K562 (cell line): ENCODE results near the gene HRCT1. TPM values are rescaled to one million over a fixed set of nuclear protein-coding genes. Genes with fewer than 3 reads are reported as not detected.
"Not testable (repeated sequence)": the region's sequence is repeated elsewhere in the genome, so short reads cannot be mapped to it uniquely, and the experiment has no call there.

Experiments
- ATAC-seq: fragments of 200-7000 bp; cut with Tn5 transposase; 3 replicates; pipeline ENCODE4 v1.9.1; 2020; ENCODE audit warnings: moderate library complexity
- BruUV-seq: library from RNA; stranded (reverse); fragments of 400-500 nt; replicated peaks from 2 replicates; lab custom pipeline; 2021; lab: Mats Ljungman, UMichigan
- CTCF ChIA-PET: fragments of 300-600 bp; formaldehyde crosslinking; extraction: SDS; loops from one replicate; lab custom pipeline; 2021; ENCODE audit warnings: low intra/inter-chr PET ratio; lab: Yijun Ruan, JAX
- POLR2A ChIA-PET: fragments of 300-600, 350-650 bp; sonication (Branson Sonifier 250); formaldehyde crosslinking; extraction: SDS; loops from one replicate; lab custom pipeline; 2021; ENCODE audit warnings: antibody characterized with exemption, inconsistent platforms; lab: Yijun Ruan, JAX
- DNase-seq, 4 experiments: peaks; one replicate each; pipeline versions ENCODE4 v3.0.0 to v3.0.0-alpha.2; 2011 to 2018; ENCODE audit warnings: low spot score in 3 of 4, mixed read lengths in 3 of 4; ENCODE audit errors: extremely low read depth in 1 of 4
- FAIRE-seq: peaks from 2 replicates; lab custom pipeline; 2011; peaks lifted over from hg19 to GRCh38; lab: Jason Lieb, UNC
- H2AFZ ChIP-seq: 2 replicates; pipeline ENCODE4 v1.6.0; 2011; ENCODE audit warnings: low read depth, low read length, control low read depth, inconsistent platforms
- H3K27ac ChIP-seq: fragments of 200-600 bp; 3 replicates; pipeline ENCODE4 v1.8.0; 2011; ENCODE audit warnings: low read depth, mild to moderate bottlenecking, control low read depth, inconsistent platforms, low read length, moderate library complexity, mixed read lengths; ENCODE audit errors: extremely low read depth
- H3K27me3 ChIP-seq, 2 experiments: fragments of 300-600 bp in 1 of 2; 2 replicates in 1 of 2; 3 replicates in 1 of 2; pipeline versions ENCODE4 v1.6.0 to v1.8.0; 2011; ENCODE audit warnings: inconsistent platforms in 2 of 2, low read length in 2 of 2, mild to moderate bottlenecking in 1 of 2, mixed read lengths in 1 of 2, moderate library complexity in 1 of 2; ENCODE audit not compliant: control insufficient read depth in 2 of 2, insufficient read depth in 2 of 2
- H3K36me3 ChIP-seq: fragments of 300-600 bp; 3 replicates; pipeline ENCODE4 v1.8.0; 2011; ENCODE audit warnings: mild to moderate bottlenecking, low read length, inconsistent platforms; ENCODE audit not compliant: control insufficient read depth, insufficient read depth
- H3K4me1 ChIP-seq, 2 experiments: fragments of 200-600 bp in 1 of 2; replicated peaks in 1 of 2; 2 replicates in 1 of 2; 3 replicates in 1 of 2; pipeline versions ENCODE4 v1.5.1 to v1.8.0; 2011; ENCODE audit warnings: inconsistent platforms in 2 of 2, low read length in 2 of 2, mild to moderate bottlenecking in 1 of 2, mixed read lengths in 1 of 2, moderate library complexity in 1 of 2; ENCODE audit not compliant: control insufficient read depth in 2 of 2, insufficient read depth in 2 of 2
- H3K4me2 ChIP-seq: 2 replicates; pipeline ENCODE4 v1.6.1; 2011; ENCODE audit warnings: low read length, control low read depth, inconsistent platforms, mixed read lengths; ENCODE audit not compliant: insufficient read depth
- H3K4me3 ChIP-seq: fragments of 200-600 bp; sonication (generic), shearing (Covaris generic); 2 replicates; pipeline ENCODE4 v1.5.1; 2016; ENCODE audit warnings: control low read depth, inconsistent platforms
- H3K79me2 ChIP-seq: fragments of 200-600 bp; 3 replicates; pipeline ENCODE4 v1.8.0; 2011; ENCODE audit warnings: low read length, inconsistent platforms; ENCODE audit not compliant: control insufficient read depth, insufficient read depth
- H3K9ac ChIP-seq, 2 experiments: 2 replicates each; pipeline versions ENCODE4 v1.6.0 to v1.6.1; 2011; ENCODE audit warnings: low read depth in 2 of 2, low read length in 2 of 2, control low read depth in 1 of 2, inconsistent platforms in 1 of 2, mild to moderate bottlenecking in 1 of 2, mixed read lengths in 1 of 2; ENCODE audit not compliant: insufficient read depth in 1 of 2
- H3K9me1 ChIP-seq: one replicate; pipeline ENCODE4 v1.6.0; 2011; ENCODE audit warnings: inconsistent platforms, mild to moderate bottlenecking, low read length, moderate library complexity; ENCODE audit not compliant: control insufficient read depth, insufficient read depth
- H3K9me3 ChIP-seq: replicated peaks from 2 replicates; pipeline ENCODE4 v1.5.1; 2011; ENCODE audit warnings: low read depth, low read length, inconsistent platforms; ENCODE audit not compliant: control insufficient read depth, insufficient read depth
- H4K20me1 ChIP-seq: replicated peaks from 2 replicates; pipeline ENCODE4 v1.6.1; 2011; ENCODE audit warnings: low read length, inconsistent platforms, mixed read lengths; ENCODE audit not compliant: control insufficient read depth, insufficient read depth
- ATF3 ChIP-seq, 2 experiments: fragments of 450-650 bp in 1 of 2; sonication (generic) in 1 of 2; formaldehyde crosslinking in 1 of 2; IDR thresholded peaks in 1 of 2; conservative IDR thresholded peaks in 1 of 2; 2 replicates each; pipeline versions ENCODE4 v1.6.1 to v1.8.1; 2016 to 2023; ENCODE audit warnings: mild to moderate bottlenecking in 2 of 2, moderate library complexity in 2 of 2, inconsistent platforms in 1 of 2, missing genetic modification reagents in 1 of 2
- HDAC1 ChIP-seq, 2 experiments: fragments of 450-650 bp; IDR thresholded peaks; 2 replicates each; pipeline ENCODE4 v1.6.1; 2016 to 2017; ENCODE audit warnings: inconsistent platforms in 1 of 2, mild to moderate bottlenecking in 1 of 2, moderate library complexity in 1 of 2
- IRF9 ChIP-seq: fragments of 450-650 bp; IDR thresholded peaks from 2 replicates; pipeline ENCODE4 v1.6.1; 2016; ENCODE audit warnings: missing biosample characterization, missing genetic modification characterization
- WGBS: fragments of 100-300 bp; shearing (Covaris generic); methylation state at CpG from one replicate; pipeline ENCODE4 v1.1.6; 2016; ENCODE audit warnings: low coverage, mixed read lengths; ENCODE audit not compliant: insufficient coverage; ENCODE audit errors: missing lambda C conversion rate; 5-methylcytosine and 5-hydroxymethylcytosine counted together
- in situ Hi-C: fragments of 300-500 bp; cut with MboI; formaldehyde crosslinking; loops from 4 replicates; pipeline ENCODE4 v1.15.0; 2018; ENCODE audit warnings: inconsistent platforms, mixed read lengths
- intact Hi-C: fragments of 100-400 bp; cut with micrococcal nuclease; formaldehyde crosslinking; loops from 2 replicates; pipeline ENCODE4 v1.14.2; 2022
- polyA plus RNA-seq, 8 experiments: library from polyadenylated mRNA; depleted of rRNA in 4 of 8; stranded (reverse) in 5 of 8; unstranded in 3 of 8; fragments of >200 nt; fragmentation: Nextera tagmentation in 2 of 8; fragmentation: Illumina TruSeq in 1 of 8; extraction: Ambion mirVana in 2 of 8; extraction: Trizol in 1 of 8; gene quantifications; 2 replicates each; pipeline versions ENCODE4 v1.2.1 to v1.2.3, GENCODE V29; 2011 to 2014; ENCODE audit warnings: inconsistent platforms in 1 of 8, missing spikeins in 1 of 8
- total RNA-seq, 7 experiments: library from RNA; depleted of rRNA in 6 of 7; stranded (reverse); fragments of >200 nt in 6 of 7; fragmentation: Illumina TruSeq in 2 of 7; extraction: Trizol in 2 of 7; gene quantifications; 2 replicates each; pipeline versions ENCODE4 v1.2.1 to v1.2.3, GENCODE V29; 2011 to 2021; ENCODE audit warnings: low replicate concordance in 1 of 7
- TF ChIP-seq, protein P1 (sequence below), 2 experiments: fragments of 450-650 bp; IDR thresholded peaks; 2 replicates each; pipeline ENCODE4 v1.6.1; 2018; ENCODE audit warnings: mild to moderate bottlenecking in 2 of 2, low read depth in 1 of 2; ENCODE audit not compliant: partially characterized antibody in 2 of 2
- TF ChIP-seq, protein P2 (sequence below): fragments of 450-650 bp; formaldehyde crosslinking; IDR thresholded peaks from 2 replicates; pipeline ENCODE4 v1.4.0; 2020; ENCODE audit warnings: mild to moderate bottlenecking, moderate library complexity

The HRCT1 gene
- total and polyA plus RNA-seq, 9 of the 15 experiments (the other 6 are each of a cell fraction or from before 2014, with no cell fraction given): 0.40 TPM; not detected in 8

GRCh38 chr9:35882996-35883395 is 23.0 kb upstream of the HRCT1 start (continued):
- TF ChIP-seq ATF3 (IDR thresholded peaks at IDR 0.05) (no peak), ATF3 (CRISPR knock-in tag; conservative IDR thresholded peaks at IDR 0.05) (no peak), HDAC1 (IDR thresholded peaks at IDR 0.05) (no peak), IRF9 (tag) (no peak)
- TF ChIP-seq, protein P1, sequence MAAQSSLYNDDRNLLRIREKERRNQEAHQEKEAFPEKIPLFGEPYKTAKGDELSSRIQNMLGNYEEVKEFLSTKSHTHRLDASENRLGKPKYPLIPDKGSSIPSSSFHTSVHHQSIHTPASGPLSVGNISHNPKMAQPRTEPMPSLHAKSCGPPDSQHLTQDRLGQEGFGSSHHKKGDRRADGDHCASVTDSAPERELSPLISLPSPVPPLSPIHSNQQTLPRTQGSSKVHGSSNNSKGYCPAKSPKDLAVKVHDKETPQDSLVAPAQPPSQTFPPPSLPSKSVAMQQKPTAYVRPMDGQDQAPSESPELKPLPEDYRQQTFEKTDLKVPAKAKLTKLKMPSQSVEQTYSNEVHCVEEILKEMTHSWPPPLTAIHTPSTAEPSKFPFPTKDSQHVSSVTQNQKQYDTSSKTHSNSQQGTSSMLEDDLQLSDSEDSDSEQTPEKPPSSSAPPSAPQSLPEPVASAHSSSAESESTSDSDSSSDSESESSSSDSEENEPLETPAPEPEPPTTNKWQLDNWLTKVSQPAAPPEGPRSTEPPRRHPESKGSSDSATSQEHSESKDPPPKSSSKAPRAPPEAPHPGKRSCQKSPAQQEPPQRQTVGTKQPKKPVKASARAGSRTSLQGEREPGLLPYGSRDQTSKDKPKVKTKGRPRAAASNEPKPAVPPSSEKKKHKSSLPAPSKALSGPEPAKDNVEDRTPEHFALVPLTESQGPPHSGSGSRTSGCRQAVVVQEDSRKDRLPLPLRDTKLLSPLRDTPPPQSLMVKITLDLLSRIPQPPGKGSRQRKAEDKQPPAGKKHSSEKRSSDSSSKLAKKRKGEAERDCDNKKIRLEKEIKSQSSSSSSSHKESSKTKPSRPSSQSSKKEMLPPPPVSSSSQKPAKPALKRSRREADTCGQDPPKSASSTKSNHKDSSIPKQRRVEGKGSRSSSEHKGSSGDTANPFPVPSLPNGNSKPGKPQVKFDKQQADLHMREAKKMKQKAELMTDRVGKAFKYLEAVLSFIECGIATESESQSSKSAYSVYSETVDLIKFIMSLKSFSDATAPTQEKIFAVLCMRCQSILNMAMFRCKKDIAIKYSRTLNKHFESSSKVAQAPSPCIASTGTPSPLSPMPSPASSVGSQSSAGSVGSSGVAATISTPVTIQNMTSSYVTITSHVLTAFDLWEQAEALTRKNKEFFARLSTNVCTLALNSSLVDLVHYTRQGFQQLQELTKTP (IDR thresholded peaks at IDR 0.05; ENCODE audit: low read depth in 1 of 2, partially characterized antibody in 2 of 2): no peak
- TF ChIP-seq, protein P2, sequence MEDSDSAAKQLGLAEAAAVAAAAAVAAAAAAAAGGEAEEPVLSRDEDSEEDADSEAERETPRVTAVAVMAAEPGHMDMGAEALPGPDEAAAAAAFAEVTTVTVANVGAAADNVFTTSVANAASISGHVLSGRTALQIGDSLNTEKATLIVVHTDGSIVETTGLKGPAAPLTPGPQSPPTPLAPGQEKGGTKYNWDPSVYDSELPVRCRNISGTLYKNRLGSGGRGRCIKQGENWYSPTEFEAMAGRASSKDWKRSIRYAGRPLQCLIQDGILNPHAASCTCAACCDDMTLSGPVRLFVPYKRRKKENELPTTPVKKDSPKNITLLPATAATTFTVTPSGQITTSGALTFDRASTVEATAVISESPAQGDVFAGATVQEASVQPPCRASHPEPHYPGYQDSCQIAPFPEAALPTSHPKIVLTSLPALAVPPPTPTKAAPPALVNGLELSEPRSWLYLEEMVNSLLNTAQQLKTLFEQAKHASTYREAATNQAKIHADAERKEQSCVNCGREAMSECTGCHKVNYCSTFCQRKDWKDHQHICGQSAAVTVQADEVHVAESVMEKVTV: no peak

DNA sequence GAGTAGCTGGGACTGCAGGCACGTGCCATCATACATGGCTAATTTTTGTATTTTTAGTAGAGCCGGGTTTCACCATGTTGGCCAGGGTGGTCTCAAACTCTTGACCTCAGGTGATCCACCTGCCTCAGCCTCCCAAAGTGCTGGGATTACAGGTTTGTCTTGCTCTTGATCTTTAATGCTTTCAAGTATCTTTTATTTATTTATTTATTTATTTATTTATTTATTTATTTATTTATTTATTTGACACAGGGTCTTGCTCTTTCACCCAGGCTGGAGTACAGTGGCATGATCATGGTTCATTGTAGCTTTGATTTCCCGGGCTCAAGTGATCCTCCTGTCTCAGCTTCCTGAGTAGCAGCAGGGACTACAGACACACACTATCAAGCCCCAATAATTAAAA is 21.1 kb upstream of the HRCT1 start:
- H3K9me3 ChIP-seq, POLR2A ChIA-PET, FAIRE-seq, H3K9ac ChIP-seq, H3K4me1 ChIP-seq, ATAC-seq, H3K4me3 ChIP-seq, BruUV-seq, H3K27ac ChIP-seq, H3K36me3 ChIP-seq, CTCF ChIA-PET, H3K9me1 ChIP-seq, H3K79me2 ChIP-seq, H3K27me3 ChIP-seq, DNase-seq, H4K20me1 ChIP-seq, H2AFZ ChIP-seq, H3K4me2 ChIP-seq: not testable (repeated sequence)
- WGBS: 5% methylated on average over 3 of the region's 3 CpGs
- in situ Hi-C loops (loop anchor here (10.0 kb wide), 1 partner anchor 90 kb away; the partner anchor contains the start of gene NPR2), intact Hi-C loops (loop anchor here (5.0 kb wide), 1 partner anchor 238 kb away; no protein-coding TSS in a partner anchor)
